ENCODE results near the gene MADD. TPM values are rescaled to one million over a fixed set of nuclear protein-coding genes. Genes with fewer than 3 reads are reported as not detected.

The MADD gene
- total RNA-seq, 6 experiments from 2014 or later, result 15.2 to 21.3 (median 16.8) TPM

DNA sequence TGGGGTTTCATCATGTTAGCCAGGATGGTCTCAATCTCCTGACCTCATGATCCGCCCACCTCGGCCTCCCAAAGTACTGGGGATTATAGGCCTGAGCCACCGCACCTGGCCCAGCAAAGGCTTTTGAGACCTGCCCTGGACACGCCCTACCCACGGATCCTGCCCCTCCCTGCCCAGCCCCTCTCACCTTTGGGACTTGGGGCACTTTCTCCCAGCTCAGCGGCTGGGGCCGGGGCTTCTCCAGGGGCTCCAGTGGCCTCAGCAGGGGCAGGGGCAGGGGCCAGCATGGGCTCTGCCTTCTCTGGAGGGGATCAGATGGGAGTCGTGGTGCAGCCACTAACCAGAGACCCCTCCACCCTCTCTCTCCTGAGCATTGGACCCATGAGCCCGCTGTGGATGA, 80.4 kb downstream of the MADD start:
- Histone ChIP-seq H3K27me3 (no peaks in the 10 kb centered on the region), H3K9me3 (no peaks in the 10 kb centered on the region), H3K36me3 (no peaks in the 10 kb centered on the region), H3K4me3 (no peak overlapping the region), H3K4me1 (no peaks in the 10 kb centered on the region), H3K27ac (no peak overlapping the region)
- TF ChIP-seq POLR2A (IDR thresholded peaks at IDR 0.05), result no peak
- DNase-seq (peak in 1 of 3 donors; percentile 44), ATAC-seq (no peak)
- 72% methylated on average over 4 of the region's 9 CpGs for WGBS (ENCODE audit: insufficient coverage, low coverage, low lambda C conversion rate, missing lambda C conversion rate)
- intact Hi-C loops (cut with DNase I), result loop anchor here (5.0 to 10.0 kb wide), 2 partner anchors 86 to 168 kb away; no protein-coding TSS in a partner anchor

- Histone ChIP-seq H3K4me1 (no peaks in the 10 kb centered on the region), H3K36me3 (no peaks in the 10 kb centered on the region), H3K27me3 (no peaks in the 10 kb centered on the region), H3K9me3 (no peaks in the 10 kb centered on the region), H3K4me3 (no peak overlapping the region), H3K27ac (no peak overlapping the region)
- TF ChIP-seq CTCF (IDR thresholded peaks at IDR 0.05) (no peak), POLR2A (IDR thresholded peaks at IDR 0.05) (no peak)
- ATAC-seq, result no peak
- WGBS (ENCODE audit: insufficient coverage, low coverage, low lambda C conversion rate, missing lambda C conversion rate), result 64% methylated on average over 8 of the region's 29 CpGs
- peak in 1 of 3 donors; percentile 47 for DNase-seq
- intact Hi-C loops (cut with DNase I), result loop anchor here (5.0 to 10.0 kb wide), 2 partner anchors 87 to 169 kb away; no protein-coding TSS in a partner anchor
Measured at GRCh38 chr11:47351156-47352126, 81.5 kb downstream of the MADD start.

GRCh38 chr11:47352556-47352955, 82.6 kb downstream of the MADD start, which contains the start of gene MYBPC3:
TSS of gene MYBPC3 (minus strand) at chr11:47352702. CDS start at chr11:47352647, 55 bp downstream.
- Histone ChIP-seq H3K9me3 (no peaks in the 10 kb centered on the region), H3K27ac (no peak within 1 kb of the TSS), H3K27me3 (no peaks in the 10 kb centered on the region), H3K4me3 (no peak within 1 kb of the TSS), H3K36me3 (no peaks in the 10 kb centered on the region), H3K4me1 (no peaks in the 10 kb centered on the region)
- 25% methylated on average over 1 of the region's 5 CpGs for WGBS (ENCODE audit: insufficient coverage, low coverage, low lambda C conversion rate, missing lambda C conversion rate)
- DNase-seq (no peak), ATAC-seq (no peak)
- intact Hi-C loops (cut with DNase I), result loop anchor here (5.0 to 10.0 kb wide), 2 partner anchors 88 to 170 kb away; no protein-coding TSS in a partner anchor
- TF ChIP-seq POLR2A (IDR thresholded peaks at IDR 0.05) (no peak), CTCF (IDR thresholded peaks at IDR 0.05) (no peak)

- Histone ChIP-seq H3K4me3 (no peak overlapping the region), H3K4me1 (no peaks in the 10 kb centered on the region), H3K27ac (no peak overlapping the region), H3K27me3 (no peaks in the 10 kb centered on the region), H3K36me3 (no peaks in the 10 kb centered on the region), H3K9me3 (no peaks in the 10 kb centered on the region)
- ATAC-seq, result no peak
- 82% methylated on average over 5 of the region's 15 CpGs for WGBS (ENCODE audit: insufficient coverage, low coverage, low lambda C conversion rate, missing lambda C conversion rate)
- TF ChIP-seq CTCF (IDR thresholded peaks at IDR 0.05) (no peak), POLR2A (IDR thresholded peaks at IDR 0.05) (no peak)
- peak in 1 of 3 donors; percentile 8 for DNase-seq
- intact Hi-C loops (cut with DNase I), result loop anchor here (5.0 to 10.0 kb wide), 2 partner anchors 89 to 172 kb away; no protein-coding TSS in a partner anchor
Measured at GRCh38 chr11:47353978-47354774, 84.2 kb downstream of the MADD start.

Data from right lobe of liver (tissue), 6 donors.